T-helper 2 cell (primary cell): ENCODE data around the gene TPK1.
"Not testable (repeated sequence)": the region's sequence is repeated elsewhere in the genome, so short reads cannot be mapped to it uniquely, and the experiment has no call there.

ENCODE experiments used
- DNase-seq, 5 experiments: peaks; one replicate each; pipeline versions ENCODE4 v3.0.0 to v3.0.0-alpha.2; 2012 to 2022

Gene TPK1

DNA sequence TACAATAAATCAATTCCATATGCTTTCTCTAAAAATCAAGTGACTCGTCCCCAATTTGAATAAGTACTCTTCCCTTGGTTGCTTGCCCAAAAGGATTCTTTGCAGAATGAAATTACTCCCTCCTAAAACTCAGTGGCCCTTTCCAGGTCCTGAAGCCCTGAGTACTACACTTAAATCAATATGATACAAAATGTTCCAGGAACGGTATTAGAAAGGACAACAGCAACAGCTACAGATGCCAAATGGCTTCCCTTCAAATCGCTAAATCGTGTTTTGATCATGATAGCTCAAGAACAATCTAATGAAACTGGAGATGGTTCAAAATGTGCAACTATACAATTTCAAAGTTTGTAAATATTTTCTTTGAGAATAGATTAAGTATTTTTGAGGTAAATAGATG, 59.4 kb downstream of the TPK1 start:
- DNase-seq: no peak

DNA sequence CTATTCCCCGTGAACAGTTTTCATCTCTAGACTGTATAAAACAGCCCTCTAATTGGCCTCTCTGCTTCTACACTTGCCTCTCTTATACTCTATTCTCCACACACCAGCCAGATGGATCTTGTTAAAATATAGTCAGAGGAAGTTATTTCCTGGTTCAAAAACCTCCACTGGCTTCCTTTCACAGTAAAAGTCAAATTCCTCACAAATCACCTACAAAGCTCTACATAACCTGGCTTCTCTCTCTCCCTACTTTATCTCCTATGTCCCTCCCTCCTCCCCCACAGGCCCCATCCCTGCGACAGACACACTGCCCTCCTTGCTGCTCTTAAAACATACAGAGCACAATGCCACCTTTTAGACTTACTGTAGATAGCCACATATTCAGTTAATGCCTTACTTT, 60.1 kb downstream of the TPK1 start:
- DNase-seq: no peak

DNA sequence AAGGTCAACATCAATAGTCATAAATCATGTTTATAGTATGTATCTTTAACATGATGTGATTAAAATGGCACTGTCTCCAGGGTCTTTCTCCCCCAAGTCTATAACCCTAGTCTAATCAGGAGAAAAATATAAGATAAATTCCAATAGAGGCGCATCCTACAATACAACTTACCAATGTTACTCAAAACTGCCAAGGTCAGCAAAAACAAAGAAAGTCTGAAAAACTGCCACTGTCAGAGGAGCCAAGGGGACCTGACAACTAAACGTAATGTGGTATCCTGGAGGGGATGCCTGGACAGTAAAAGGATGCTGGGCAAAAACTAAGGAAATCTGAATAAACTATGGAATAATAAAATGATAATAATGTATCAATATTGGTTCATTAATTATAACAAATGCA, 63.9 kb downstream of the TPK1 start:
- no peak for DNase-seq

DNA sequence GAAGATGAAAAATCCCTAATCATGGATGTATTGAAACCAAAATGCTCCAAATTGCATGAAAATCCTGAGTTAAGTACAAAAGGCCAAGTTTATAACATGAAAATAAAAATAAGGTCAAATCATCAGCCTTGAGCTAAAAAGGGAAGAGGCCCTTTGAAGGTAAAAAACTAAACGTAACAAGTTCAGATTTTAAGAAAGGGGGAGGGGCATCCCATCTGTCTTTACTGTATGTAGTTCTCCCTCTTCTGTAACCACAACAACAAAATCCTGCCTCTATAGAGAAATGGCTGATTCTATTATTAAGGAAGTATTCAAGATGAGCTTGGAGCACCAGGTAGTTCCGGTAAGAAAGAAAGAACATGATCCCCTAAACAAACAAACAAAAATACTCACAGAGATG, 64.7 kb downstream of the TPK1 start:
- no peak for DNase-seq

DNA sequence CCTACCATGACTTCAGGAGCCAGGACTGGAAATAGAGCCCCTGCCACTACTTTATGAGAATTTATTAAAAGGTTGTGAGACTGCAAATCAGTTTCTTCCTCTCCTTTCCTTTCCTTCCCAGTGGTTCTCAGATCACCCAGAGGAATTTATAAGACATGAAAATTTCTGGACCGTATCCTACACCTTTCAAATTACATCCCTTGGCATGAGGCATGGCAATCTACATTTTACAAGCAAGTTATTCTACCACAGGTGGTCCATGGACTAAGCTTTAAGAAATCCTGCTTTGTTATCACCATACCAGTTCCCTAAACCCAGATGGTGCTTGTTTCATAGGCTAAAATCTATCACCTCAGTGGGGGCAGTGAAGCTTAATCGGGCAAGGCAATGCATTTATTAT, 66.5 kb downstream of the TPK1 start:
- DNase-seq: no peak

DNA sequence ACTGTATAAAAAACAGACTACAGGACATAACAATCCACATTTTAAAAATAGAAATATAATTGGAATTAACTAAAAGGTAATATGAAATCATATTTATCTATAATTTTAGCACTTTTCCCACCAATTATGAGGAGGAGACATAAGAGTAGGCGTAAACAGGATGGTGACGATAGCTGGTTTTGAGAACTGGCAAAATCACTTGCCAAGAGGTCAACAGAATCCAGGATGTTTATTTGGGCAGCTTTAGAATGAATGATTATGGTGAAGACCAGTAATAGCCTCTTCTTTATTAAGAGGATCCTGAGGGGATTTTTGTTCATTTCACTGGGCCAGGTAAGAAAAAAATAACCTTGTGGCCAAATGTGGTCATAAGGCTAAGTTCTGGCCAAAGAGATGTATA, 67.2 kb downstream of the TPK1 start:
- no peak for DNase-seq

DNA sequence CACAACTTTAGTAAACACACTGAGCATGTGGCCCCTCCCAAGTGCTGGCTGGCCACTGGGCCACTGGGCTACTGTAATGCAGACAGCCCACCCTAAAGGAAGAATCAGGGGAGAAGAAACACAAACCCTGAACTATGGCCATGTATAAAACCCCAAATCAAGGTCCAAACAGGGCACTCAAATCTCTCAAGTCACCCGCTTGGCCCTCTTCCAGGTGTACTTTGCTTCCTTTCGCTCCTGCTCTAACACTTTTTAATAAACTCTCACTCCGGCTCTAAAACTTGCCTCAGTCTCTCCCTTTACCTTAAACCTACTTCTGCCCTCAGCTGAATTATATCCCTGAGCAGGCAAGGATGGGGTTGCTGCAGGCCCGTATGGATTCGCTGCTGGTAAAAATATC, 72.6 kb downstream of the TPK1 start:
- no peak for DNase-seq

DNA sequence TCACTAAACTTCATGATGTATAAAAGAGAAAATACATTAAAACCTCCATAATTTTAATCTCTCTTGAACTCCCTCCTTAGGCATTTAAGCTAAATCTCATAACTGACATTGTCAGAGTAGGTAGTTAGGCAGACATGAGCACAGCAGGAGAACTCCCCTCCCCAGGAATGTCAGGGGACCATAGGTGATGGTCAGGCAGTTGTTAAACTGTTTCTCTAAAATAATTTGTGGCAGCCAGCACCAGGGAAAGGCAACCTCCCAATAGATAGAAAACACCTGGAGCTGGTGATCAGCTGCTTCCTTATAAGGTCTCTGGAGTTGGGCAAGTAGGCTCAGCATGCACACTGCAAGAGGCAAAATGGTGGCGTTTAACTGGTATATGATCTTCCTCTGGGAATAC, 73.0 kb downstream of the TPK1 start:
- no peak for DNase-seq

DNA sequence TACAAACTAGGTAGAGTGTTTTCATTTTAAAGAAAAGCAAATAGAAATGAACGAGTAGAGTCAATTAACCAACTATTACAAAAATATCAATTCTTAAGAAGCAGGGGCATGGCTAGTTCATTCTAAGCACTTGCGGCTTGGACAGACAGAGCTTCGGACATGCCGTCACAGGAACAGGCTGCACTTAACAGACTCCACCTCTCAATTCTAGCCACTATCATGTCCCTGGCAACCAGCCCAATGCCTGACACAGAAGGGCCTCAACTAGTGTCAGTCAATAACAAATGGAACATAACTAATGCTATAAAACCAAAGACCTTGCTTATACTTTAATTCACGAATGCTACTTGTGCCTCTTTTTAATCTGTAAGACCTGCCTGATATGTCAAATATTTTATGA, 74.4 kb downstream of the TPK1 start:
- no peak for DNase-seq

DNA sequence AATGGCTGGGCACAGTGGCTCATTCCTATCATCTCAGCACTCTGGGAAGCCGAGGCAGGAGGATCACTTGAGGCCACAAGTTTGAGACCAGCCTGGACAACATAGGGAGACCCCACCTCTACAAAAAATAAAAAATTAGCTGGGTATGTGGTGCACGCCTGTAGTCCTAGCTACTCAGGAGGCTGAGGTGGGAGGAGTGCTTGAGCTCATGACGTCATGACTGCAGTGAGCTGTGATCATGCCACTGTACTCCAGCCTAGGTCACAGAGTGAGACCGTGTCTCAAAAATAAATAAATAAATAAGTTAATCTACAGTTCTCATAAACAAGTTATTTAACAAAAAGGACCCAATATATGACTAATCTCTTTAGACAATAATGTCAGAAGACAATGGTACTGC, 76.2 kb downstream of the TPK1 start:
- no peak for DNase-seq

DNA sequence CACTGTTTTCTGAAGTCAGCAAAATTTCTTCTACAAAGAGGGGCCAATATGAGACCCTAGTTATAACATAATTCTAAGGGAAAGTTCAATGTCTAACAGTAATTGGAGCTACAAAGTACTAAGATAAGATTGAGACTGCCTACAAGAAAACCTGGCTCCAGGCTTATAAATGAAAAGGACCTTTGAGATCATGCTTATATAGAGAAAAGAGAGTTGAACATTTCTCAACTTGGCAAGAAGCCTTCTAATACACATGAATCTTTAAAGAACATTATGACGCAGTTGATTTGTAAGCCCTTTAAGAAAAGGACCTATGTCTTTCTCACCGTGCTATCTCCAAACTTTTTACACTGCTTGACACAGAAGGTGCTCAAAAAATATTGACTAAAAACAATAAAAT, 87.9 kb downstream of the TPK1 start:
- no peak for DNase-seq

DNA sequence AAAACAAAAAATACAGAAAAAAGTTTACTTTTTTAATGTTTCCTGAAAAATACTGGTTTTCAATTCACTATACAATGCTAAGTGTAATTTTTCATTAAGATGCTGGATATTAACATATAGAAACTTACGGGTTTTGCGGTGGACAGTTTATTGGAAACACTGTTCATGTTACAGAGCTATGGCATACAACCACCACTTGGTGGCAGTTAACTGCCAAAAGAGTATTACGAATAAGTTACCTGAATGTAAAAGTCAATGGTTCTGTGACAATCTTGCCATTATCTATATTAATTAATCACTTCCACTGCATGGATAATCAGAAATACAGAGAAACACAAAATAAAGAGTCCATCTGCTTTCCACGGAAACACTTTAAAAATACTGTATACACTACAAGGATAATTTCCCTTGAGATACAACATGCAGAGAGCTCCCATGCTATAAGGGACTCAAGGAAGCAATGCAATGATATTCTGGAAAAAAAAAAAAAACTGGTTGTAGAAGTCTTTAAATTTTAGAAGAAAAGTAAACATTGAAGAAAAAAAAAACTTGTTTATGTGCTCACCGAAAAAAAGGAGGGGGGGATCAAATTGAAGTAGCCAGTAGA, 97.0 kb downstream of the TPK1 start:
- peak in 1 of 5 experiments; percentile 60 for DNase-seq

DNA sequence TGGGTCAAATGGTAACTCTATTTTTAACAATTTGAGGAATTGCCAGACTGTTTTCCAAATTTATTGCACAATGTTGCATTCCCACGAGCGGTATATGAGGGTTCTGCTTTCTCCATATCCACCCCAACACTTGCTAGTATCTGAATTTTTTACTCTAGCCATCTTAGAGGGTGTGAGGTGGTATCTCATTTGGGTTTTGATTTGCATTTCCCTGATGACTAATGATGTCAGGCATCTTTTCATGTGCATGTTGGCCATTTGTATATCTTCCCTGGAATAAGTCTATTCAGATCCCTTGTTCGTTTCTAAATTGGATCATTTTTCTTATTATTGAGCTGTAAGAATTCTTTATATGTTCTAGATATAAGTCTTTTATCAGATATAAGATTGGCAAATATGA, 97.7 kb downstream of the TPK1 start:
- DNase-seq: no peak

DNA sequence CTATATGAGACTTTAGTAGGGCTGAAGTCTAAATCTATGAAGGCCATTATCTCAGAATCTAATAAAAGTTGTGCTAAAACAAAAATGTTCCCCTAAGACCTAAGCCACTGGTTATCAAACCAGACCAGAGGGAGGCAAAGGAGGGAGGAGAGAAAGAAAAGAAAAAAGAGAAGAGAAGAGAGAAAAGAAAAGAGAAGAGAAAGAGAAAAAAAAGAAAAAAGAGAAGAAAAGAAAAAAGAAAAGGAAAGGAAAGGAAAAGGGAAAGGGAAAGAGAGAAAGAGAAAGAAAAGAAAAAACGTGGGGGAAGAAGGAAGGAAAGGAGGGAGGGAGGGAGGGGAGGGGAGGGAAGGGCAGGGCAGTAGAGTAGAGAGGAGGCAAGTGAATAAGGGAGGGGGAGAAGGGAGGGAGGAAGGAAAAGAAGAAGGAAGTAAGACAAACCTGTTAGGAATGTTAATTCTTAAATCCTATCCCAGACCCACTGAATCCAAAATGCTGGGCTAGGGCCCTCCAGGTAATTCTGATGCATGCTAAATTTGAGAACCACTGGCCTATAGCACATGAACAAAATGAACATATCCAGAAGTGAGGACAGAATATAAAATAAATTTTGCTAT, 98.9 kb downstream of the TPK1 start:
- DNase-seq: no peak

DNA sequence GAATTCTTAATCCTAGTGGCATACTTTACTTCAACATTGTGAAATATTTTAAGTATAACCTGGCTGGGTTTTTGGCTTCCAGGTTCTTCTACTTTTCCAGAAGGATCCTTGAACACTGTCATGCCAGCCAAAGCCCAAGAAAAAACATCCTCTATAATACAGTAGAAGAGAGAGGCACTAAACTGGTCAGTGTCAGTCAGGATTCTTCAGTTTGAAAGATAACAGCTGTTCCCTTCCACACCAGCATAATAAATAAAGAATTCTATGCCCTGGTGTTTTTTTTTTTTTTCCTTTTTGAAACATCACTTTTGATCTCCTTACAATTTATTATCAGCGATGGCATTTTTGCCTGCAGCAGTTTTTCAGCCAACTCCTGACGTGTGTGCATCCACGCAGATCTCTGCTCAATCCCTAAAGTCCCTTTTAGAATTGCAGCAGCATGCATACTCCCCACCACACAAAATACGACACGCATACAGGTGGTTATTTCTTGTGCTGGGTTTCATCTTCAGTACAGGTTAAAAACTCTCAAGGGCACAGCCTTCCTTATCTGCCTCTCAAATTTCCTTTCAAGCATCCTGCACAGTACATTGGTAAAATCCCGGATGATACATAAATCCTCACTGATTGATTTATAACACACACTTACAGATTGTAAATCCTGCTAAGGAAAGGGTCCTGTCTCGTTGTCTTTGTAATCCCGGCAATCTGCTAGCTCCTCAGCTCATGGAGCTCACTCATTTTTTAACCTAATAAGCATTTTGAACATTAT, 100.2 kb downstream of the TPK1 start:
- DNase-seq: no peak

DNA sequence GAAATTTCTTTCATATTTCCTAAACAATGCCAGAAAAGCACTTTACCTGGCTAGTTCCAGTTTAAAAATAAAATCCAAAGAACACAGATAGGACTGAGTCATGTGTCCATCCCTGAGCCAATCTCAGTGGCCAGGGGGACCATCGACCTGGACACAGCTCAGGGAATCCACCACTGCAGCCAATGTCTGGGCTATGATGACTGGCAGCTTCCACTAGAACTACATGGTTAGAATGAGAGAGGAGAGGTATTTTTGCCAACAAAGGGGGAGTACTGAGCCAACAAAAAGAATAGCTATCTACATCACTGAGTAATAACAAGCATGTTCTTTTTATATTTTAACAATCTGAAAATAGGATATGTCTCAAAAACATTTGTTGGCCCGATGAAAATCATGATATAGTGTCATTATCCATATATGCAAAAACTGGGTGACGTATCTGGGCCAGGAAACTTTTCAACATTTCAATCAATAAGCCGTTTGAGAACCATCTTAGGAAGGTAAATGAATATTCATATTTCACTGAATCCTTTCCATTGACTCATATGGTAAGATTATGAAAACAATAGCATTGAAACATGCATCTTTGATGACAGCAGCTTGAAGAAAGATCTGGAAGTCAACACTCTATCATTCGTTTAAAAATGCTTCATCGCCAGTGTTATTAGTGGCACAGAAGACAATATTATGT, 104.0 kb downstream of the TPK1 start:
- no peak for DNase-seq

DNA sequence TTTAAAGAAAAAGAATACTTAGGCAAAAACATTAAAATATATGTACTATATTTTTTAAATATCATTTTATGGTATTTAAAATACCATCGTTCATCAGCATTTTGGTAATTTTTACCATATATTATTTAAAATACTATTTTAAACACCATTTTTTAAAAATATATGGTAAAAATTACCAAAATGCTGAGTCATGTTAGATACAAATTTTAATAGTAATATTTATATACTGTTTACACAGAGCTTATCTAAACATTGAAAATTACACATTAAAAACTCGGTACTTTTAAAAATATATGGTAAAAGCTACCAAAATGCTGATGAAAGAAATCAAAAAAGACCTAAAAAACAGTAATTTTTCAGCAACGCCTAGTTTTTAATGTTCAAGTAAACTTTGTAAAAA, 105.6 kb downstream of the TPK1 start:
- no peak for DNase-seq

DNA sequence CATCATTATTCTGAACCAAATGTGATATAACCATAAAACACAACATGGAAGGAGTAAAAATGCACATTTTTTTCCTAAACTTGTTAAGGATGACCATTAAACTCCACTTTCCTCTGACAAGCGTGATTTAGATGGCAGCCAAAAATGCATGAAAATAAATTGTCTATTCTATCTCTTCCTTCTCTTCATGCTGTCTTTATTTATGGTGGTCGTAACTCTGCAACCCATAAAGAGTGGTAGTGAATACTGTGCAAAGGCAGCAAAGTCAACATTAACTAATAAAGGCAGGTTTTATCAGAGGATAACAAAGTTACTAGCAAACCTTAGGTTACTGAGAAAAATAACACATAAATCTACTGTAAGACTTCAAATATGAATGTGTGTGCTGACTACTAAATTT, 106.6 kb downstream of the TPK1 start:
- DNase-seq: no peak

DNA sequence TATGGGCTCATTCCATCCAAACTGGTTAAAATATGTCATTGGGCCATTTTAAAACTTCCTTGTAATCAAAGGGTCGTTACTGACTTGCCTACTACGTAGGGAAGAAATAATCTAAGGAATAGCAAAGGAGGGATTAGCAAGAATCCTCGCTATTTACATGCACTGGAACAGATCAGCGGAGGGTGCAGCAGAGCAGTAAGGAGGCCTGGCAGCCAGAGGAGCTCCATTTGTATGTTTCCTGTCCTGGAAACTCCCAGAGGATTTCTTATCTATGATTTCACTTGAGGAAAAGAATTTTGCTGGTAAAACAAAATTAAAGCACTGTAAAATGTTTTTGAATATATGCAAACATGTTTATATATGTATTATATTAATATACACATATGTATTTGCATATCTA, 107.3 kb downstream of the TPK1 start:
- no peak for DNase-seq

DNA sequence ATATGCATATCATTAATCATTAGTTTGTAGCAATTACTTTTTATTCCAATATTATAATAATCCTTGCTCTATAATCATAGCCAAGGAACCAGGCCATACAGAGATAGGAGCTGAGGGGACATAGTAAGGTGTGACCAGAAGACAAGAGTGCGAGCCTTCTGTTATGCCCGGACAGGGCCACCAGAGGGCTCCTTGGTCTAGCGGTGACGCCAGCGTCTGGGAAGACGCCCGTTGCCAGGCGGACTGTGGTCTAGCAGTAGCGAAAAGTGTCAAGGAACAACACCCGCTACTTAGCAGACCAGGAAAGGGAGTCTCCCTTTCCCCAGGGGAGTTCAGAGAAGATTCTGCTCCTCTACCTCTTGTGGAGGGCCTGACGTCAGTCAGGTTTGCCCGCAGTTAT, 109.0 kb downstream of the TPK1 start:
- not testable (repeated sequence) for DNase-seq

DNA sequence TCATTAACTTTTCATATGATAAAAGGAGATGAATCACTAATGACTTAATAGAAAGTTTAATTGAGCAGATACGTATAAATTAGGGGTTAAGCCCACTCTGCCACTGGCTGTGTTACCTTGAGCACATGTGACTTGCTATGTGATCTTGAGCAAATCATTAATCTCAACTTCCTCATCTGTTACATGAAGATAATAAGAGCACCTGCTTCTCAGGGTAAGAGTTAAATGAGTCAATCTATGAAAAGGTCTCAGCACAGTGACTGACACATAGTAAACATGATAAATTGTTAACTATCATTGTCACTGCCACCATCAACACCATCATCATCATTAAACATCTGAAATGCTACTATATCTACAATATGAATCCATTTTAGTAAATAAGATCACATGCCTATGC, 110.8 kb downstream of the TPK1 start:
- peak in 1 of 5 experiments; percentile 28 for DNase-seq

DNA sequence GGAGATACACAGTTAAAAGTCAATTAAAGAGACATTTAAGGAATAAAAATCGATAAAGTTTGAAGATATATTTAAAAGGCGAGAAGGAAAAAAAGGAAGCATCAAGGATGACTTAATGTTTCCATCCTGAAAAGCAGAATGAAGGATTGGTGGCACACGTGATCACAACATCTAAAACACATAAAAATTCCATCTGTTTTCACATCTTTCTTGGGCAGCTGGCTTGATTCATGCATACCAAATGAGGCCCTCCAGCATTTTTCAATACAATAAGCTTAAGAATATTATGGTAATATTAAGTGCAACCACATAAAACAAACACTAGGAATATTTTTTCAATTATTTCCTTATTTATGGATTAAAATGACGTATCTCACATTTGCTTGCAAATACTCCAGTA, 112.6 kb downstream of the TPK1 start:
- DNase-seq: no peak

DNA sequence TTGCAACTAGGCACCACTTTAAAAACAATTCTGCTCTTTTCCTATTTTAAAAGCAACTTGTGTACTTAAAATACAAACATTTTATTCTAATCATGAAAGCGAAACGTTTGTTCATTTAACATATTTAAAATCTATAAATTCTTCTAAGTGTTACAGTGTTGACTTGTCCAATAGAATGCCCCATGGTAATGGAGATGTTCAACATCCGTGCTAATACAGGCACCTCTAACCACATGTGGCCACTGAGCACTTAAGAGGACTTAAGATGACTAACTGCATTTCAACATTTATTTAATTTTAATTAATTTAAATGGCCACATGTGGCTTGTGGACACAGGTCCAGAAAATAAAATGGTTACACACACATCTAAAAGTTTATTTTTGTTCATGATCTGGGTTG, 115.1 kb downstream of the TPK1 start:
- no peak for DNase-seq

DNA sequence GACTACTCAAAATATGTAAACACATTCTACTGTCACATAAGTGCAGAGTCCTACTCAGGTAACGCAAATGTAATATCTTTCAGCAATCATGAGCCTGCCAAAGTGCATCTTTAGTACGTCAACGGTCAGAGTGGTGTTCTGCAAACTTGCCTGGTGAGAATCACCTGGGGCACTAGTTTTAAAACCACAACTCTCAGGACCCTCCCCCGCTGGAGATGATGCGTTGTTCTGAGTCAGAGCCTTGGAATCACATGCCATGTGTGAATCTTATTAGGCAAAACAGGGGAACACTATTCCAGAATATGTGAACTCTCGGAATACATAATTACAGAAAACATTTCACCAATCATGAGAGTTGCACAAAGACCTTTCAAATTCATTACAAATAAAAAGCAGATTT, 115.7 kb downstream of the TPK1 start:
- no peak for DNase-seq
